Daoy (cell line): ENCODE results near the gene GABBR1. TPM values are rescaled to one million over a fixed set of nuclear protein-coding genes. Genes with fewer than 3 reads are reported as not detected.

Source experiments
- DNase-seq: peaks from one replicate; pipeline ENCODE4 v3.0.0-alpha.2; 2015; ENCODE audit warnings: low read depth
- total RNA-seq: library from RNA; depleted of rRNA; stranded (reverse); fragments of >200 nt; shearing (Covaris generic); gene quantifications from 2 replicates; pipeline ENCODE4 v1.2.3, GENCODE V29; 2014

Gene GABBR1
- total RNA-seq, 1 experiment from 2014 or later = 4.3 TPM

- DNase-seq = no peak
These were observed 12.4 kb downstream of the GABBR1 start for GRCh38 chr6:29620630-29621029.

DNA sequence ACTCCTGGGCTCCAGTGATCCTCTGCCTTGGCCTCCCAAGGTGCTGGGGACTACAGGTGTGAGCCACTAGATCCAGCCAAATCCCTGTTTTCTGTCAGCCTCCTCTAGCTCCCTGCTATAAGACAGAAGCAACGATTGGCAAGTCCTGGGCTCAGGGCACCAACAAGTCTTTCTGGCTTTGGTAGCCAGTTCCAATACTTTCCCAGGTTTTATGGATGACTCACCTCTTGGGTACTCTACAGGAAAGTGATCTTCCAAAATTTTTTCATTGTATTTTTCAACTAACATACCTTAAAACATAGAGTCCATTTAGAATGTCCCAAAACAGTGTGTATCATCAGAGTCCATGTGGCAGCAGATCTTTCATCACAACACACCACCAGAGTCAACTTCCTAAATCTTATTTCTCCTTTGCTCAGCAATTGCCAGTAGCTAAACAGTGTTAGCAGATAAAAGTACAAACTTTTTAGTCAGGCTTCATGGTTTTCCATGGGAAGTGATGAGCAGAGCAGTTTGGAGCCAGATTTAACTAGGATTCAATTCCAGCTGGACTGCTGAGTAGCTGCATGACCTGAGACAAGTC is 13.3 kb downstream of the GABBR1 start:
- DNase-seq = no peak

DNA sequence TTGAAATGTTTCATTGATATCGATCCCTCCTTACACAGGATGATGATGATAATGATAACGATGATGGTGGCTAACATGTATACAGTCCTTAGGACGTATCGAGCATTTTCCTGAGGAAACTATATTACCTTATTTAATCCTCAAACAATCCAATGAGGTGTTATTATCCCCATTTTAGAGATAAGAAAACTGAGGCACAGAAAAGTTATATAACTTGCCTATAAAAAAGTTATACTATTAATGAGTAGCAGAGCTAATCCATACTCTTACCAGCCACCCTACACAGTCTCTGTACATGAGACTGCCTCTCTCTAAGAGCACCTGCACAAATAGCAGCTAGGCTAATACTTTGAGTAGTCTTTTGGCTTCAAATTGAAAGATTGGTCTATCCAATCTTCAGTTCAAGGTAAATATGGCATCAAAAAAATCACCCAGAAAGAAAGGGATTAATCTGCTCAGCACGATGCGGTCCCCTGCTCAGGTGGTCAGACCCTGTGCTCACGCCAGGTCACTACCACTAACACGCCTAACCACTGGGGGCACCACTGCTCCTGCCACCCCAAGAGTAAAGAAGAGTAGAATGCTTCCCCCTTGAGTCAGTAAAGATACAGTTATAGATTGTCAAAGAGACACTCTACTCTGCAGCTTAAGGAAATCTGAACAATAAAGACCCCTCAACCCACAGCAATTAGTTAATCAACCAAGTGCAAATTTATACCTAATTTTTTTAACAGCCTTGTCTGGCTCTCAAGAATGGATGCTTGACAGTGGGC is 15.0 kb downstream of the GABBR1 start:
- DNase-seq = no peak

DNA sequence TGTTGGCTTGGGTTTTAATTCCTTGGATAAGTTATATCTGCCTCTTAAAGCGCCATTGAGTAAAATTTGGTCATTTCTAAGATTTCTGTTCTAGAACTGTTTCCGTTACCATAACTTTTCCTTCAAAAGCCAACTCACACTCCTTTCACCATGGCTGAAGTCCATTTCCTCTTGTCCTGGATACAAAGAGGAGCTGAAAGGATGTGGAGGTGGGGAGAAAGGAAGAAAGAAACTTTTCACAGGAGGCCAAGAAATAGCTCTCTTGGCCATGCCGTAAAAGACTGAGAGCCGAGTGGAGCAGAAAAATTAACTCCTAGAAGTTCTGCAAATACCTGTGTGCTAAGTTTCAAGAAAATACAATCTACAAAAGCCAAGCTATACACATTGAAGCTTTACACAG is 21.6 kb downstream of the GABBR1 start:
- no peak for DNase-seq

GRCh38 chr6:29610540-29610939 is 22.4 kb downstream of the GABBR1 start:
- no peak for DNase-seq

DNA sequence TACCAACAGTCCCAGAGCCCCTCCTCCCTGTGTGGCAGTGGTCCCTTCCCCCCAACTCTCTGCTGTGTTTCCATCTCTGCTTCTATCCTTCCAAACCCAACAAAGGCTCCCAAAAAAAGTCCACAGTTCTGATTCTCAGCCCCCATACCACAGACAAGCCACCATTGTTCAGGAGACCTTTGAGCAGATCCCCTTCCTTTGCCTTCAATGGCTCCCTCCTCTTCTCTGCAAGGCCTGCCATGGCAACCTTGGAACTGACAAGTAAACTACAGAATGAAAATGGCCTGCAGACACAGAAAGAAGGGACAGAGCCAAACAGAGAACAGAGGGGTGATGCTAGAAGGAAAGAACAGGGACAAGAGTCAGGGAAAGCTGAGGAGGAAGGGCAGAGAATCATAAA is 24.9 kb downstream of the GABBR1 start:
- DNase-seq = no peak

DNA sequence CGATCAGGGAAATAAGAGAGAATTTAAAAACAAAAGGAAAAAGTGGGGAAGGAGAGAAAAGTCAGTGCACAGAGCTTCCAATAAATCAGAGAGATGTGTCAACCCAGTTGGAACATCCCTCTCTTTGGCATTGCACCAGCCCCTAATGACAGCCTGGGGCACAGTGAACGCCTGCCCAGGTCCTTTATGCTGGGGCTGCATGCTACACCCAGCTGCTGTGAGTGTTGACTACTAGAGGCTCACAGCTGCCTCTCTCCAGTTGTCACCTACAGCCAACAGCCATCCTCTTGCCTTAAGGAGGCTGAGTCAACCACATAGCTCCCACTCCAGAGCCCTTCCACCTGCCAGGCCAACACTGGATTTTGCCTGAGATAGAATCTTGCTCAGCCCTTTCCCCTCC is 29.1 kb downstream of the GABBR1 start:
- DNase-seq = no peak

- DNase-seq = no peak
These were observed 29.5 kb downstream of the GABBR1 start for GRCh38 chr6:29603456-29603855.

- no peak for DNase-seq
These were observed 30.2 kb downstream of the GABBR1 start for GRCh38 chr6:29602564-29603361.

GRCh38 chr6:29598172-29598747 is 34.7 kb downstream of the GABBR1 start:
- DNase-seq = no peak

GRCh38 chr6:29597184-29597583 is 35.8 kb downstream of the GABBR1 start:
- no peak for DNase-seq

- DNase-seq = no peak
These were observed 36.5 kb downstream of the GABBR1 start for GRCh38 chr6:29596381-29596900.

- no peak for DNase-seq
These were observed 39.7 kb downstream of the GABBR1 start for GRCh38 chr6:29593199-29593855.

- DNase-seq = no peak
These were observed 41.3 kb downstream of the GABBR1 start for GRCh38 chr6:29591677-29592076.

GRCh38 chr6:29590218-29590808 is 42.7 kb downstream of the GABBR1 start:
- DNase-seq = no peak

DNA sequence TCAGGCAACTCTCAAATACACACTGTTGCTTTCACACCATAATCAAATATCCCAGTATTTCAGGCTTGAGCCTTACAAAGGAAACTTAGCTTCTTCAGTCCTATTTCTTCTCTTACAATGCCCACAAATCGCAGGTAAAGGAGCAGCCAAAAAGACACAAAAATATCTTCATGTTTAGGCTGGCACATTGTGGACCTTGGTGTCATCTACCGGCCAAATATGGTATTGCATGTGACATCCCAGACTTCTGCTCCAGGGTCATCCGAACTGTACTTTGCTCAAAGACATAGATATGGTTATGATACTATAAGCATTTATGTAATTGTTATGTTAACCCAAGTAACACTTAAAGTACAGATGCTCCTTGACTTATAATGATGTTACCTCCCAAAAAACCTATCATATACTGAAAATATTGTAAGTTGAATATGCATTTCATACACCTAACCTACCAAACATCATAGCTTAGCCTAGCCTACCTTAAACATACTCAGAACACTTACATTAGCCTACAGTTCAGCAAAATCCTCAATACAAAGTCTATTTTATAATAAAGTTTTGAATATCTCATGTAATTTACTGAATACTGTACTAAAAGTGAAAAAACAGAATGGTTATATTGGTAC is 43.4 kb downstream of the GABBR1 start:
- DNase-seq = peak; percentile 61

GRCh38 chr6:29584821-29585220 is 48.2 kb downstream of the GABBR1 start, which contains the start of gene OR2H2:
Gene OR2H2 (plus strand): TSS chr6:29585121. CDS start chr6:29587945, 2,824 bp downstream.
- no peak for DNase-seq

DNA sequence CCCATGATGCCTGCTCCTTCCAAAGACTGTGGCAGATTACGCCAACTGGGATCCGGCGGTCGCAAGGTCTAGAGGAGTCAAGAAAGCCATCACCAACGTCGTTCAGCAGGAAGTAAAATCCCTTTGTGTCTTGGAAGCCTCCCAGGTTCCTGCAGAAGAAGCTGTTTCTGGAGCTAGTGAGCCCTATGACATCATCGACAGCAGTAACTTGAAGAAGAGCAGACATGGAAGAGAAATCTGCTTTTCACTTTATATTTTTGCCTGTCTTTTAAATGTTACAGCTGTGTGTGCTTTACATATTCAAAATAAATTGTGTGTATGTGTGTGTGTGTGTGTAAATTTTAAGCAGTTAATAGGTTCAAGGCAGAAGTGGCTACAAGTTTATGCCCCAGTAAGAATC is 55.4 kb downstream of the GABBR1 start:
- DNase-seq = no peak

- DNase-seq = no peak
These were observed 56.9 kb downstream of the GABBR1 start for GRCh38 chr6:29576056-29576455.

DNA sequence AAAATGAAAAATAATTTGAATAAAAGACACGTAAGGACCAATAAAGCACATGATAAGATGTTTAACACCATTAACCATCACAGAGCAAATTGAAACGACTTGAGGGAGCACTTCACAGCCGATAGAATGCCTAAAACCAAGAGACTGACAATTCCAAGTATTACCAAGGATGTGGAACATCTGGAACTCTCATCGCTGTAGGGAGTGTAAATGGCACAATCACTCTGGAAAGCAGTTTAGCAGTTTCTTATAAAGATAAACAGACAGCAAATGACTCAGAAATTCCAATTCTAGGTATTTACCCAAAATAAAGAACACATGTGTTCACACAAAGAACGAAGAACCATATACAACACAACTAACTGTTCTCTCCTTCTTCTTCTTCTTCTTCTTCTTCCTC is 65.0 kb downstream of the GABBR1 start:
- no peak for DNase-seq

GRCh38 chr6:29567541-29567940 is 65.4 kb downstream of the GABBR1 start:
- DNase-seq = no peak
